Limb (tissue), 2 donors: ENCODE data around the gene C12orf75.
A peak's percentile ranks its signal among the peaks of the same experiment; 100 is the strongest.
"Not testable (repeated sequence)": the region's sequence is repeated elsewhere in the genome, so short reads cannot be mapped to it uniquely, and the experiment has no call there.

ENCODE experiments used
- DNase-seq, 2 donors: peaks; one replicate each; pipeline ENCODE4 v3.0.0-alpha.2; 2016; ENCODE audit errors: extremely low spot score in 2 of 2

The C12orf75 gene

DNA sequence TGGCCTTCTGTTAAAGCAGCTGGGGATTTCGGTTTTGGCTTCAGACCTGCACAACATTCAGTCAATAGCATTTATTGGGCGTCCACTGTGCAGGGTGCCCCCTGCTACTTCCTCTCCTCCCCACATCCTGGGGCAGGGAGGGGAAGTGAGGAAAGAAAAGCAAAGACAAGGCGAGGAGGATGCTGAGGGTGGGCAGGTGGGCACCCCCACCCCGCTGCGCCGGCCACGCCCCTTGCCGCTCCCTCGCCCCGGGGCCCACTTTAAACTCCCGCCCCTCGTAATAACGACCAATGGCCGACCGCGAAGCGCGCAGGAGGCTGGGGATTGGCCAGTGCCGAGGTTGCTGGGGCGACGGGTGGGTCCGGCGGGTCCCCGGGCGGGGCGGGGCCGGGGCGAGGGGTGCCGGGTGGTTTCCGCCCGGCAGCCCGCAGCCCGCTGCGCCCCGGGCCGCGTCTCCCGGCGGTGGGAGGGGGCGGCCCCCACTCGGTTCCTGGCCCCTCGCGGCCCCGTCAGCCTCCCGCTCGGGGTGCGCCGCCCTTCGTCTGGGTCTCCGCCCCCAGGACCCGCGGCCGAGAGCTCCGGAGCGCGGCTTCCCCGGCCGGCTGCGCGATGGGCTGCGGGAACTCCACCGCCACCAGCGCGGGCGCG is at the start of gene C12orf75:
Gene C12orf75 (plus strand): TSS at position 409 of the 648 bp plus-strand sequence. CDS start 201 bp downstream, at position 610.
- DNase-seq: peak; percentile 83 to 89

DNA sequence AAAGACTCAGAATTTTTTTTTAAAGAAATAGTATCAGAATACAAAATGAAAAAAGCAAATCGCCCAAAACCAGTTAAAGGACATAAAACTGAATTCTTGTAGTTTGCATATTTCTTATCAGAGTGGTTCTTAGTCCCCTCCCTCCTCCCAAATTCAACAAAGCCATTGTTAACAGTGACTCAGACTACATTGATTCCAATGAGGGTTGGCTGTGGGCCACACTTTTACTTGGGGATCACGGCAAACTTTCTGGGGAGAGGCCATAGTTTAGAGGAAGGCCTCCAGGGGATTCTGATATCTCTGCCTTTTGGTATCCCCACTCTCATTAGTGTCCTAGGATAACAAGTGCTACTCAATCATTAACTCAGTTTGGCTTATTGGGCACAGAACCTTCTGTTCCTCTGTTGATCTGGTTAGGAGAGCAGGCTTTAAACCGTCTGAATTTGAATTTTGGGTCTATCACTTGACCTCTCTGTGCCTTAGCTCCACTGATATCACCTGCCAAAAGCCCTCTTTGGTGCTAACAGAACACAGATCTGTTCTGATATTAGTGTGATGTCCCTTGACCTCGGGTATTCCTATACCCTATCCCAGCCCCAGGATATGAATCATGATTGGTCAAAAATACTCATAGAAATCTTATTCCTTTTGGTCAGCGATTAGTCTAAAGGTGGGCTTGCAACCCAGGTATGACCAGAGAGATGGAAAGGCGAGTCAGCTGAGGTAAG is 49.4 kb upstream of the C12orf75 start:
- DNase-seq: no peak

DNA sequence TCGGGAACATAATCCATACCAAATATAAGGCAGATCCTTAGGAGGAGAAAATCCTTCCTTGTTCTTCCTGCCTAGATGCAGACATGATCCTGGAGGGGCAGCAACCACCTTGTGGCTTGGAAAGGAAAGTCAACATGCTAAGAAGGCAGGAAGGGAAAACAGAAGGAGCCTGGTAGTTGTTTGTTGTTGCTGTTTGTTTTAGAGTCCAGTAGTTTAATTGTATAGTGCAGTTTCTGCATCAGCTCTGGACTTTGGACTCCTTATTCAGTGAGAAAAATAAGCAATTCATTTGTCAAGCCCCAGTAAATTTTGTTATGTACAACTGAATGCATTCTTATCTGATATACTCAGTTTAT is 48.8 kb upstream of the C12orf75 start:
- no peak for DNase-seq

DNA sequence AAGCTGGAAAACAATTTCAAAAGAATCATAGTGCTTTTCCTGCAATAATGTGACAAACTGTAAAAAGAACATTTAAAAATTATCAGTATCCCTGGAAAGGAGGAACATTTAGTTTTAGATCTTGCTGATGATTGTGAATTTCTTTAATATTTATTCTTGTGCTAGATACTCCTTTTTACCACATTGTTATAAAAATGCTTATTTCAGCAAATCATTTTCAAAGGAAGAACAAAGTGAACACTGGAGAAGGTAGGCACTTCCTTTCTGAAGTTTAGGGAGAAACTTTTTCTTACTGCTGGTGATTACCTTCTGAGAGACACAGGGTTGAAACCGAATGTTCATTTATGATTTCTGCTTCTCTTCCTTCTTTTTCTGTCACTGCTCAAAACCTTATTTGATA is 45.1 kb upstream of the C12orf75 start:
- DNase-seq: no peak

DNA sequence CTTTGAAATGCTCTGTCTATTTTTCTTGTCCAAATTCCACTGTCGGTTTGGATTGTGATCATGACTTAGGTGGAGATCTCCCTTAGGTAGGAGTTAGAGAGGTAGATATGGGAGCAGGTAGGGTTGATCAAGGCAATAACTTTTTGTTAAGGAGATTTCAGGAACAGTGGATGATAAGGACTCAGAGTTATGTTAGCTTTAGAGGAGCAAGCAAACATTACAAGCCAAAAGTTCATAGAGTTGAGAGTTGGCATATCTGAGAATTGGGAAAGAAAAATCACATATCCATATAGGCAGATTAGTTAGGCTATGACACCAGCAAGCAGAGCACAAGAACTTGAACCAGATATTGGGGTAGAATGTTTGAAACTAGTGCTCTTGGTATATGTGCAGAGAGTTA is 43.1 kb upstream of the C12orf75 start:
- DNase-seq: no peak

DNA sequence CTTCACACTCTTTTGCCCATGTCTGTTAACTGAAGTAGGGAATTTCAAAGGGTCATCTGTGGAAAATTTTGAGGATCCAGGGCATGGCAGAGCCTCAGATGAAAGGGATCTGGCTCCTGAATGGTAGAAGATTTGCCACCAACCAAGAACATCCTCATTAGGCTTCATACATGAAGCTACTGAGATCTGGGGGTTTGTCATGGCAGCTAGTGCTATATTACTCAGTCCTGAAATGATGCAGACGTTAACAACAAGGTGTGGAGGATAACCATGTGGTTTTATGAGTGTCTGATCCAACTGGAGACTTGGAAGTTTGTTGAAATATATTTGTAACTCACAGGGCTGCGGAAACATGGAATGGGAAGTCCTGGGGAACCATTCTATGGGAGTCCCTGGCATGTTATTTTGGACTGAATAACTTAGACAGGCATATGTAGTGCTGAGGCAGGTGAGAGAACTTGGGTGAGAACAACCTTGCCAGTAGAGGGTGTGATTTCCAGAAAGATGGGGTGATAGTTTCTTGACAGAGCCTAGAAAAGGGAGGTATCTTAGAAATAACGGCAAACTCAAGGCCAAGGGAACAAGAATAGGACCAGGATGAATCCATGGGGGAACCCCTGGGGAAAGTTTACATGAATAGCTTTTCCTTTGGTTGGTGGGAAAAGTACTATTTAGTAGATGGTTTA is 42.0 kb upstream of the C12orf75 start:
- DNase-seq: no peak

DNA sequence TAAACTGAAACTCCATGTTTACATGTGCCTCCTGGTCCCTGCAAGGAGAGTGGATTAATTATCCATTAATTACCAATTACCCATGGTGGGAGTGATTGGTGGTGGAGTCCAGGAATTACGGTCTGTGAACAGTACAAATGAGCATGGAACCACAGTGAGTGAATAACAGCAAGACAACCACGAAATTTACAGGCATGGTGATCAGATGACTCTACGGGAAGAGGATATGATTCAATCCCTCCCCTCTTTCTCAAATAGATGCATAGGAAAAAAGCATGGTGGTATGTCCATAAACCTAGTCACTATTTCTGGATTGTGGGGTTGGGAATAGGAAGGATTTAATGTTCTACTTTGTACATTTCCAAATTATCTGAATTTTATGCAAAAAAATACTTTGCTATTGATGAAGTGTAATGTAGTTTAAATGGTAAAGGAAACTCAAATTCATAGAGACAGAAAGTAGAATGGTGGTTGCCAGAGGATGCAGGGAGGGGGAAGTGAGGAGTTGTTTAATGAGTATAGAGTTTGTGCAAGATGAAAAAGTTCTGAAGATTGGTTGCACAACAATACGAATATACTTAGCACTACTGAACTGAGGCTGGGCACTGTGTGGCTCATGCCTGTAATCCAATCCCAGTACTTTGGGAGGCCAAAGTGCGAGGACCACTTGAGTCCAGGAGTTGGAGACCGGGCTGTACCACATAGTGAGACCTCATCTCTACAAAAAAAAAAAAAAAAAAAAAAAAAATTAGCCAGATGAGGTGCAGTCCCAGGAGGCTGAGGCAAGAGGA is 41.2 kb upstream of the C12orf75 start:
- no peak for DNase-seq

DNA sequence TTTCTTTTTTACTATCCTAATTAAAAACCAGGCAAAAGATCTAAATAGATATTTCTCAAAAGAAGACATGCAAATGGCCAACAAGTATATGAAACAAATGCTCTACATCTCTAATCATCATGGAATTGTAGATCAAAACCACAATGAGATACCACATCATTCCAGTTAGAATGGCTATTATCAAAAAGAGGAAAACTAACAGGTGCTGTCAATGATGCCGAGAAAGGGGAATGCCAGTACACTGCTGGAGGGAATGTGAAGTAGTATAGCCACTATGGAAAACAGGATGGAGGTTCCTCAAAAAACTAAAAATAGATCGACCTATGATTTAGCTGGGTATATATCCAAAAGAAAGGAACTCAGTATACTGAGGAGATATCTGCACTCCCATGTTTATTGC is 39.0 kb upstream of the C12orf75 start:
- DNase-seq: no peak

DNA sequence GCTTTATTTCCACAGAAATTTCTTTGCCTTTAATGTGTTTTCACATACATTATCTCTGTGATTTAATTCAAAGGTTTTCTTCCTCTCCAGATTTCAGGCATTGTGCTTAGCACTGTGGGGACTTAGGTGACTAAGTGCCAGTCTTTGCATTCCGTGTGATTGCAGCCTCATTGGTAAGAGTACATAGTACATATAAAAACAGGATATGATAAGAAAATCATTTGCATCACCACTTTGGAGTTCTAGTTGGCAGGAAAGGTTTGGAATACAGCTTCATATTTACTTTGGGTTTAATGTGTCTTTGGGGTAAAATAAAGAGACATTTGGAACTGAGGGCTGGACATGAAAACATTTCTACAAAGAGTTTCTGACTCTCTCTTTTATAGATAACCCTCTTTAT is 37.8 kb upstream of the C12orf75 start:
- DNase-seq: no peak

DNA sequence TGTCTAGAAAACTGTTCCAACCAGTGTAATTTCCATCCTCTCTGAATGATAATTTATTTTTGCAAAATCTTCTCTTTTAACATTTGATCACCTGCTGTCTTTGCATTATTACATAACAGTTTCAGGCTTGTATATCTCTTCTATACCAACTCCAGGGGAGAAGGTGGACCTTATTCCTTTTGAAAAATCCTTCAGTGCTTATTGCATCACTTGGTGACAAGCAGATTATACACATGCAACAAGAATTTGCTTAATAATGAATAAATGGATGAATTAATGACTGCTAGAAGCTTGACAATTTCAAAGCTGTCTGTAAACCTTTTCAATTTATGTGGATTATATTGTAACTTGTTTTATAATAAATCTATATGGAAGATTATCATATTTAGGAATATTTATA is 37.3 kb upstream of the C12orf75 start:
- DNase-seq: no peak

DNA sequence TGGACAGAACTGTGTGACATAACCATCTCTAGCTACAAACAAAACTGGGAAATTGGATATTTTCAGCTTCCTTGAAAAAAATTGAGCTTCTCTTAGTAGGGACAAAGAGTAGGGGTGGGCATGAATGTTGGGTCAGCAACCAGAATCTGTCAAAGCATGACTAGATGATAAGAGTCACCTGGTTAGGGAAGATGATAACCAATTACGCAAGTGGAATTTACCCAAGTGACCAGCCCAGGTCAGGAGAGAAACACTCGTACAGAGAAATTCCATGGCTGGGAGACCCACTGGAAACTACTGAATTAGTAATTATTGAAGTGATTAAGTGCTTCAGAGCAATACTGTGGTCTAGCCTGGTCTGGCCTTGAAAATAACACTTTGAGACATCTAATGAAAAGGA is 36.3 kb upstream of the C12orf75 start:
- DNase-seq: no peak

DNA sequence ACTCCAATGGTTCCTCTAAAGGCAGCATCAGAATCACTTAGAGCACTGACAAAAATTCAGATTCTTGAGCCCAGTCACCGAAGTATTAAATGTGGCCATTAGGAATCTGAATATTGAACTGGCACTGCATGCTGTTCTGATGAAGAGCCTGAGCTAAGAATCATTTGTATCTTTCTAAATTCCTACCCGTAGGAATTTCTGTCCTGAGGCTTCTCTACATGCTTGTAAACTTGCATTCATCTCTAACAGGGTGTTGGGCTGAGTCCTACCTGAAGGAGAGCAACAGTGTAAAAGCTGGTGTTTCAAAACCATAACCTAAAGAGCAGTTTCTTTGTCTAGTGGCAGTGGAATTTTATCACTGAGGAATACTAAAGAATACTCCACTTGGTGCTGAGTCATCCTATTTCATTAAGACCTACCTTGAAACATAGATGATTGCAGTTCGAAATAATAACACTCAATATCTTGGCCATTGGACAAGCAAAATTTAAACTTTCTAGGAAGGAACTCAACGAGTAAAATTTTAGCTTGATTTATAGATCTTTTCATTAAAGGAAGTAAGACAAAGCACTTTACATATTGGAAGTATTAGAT is 35.5 kb upstream of the C12orf75 start:
- DNase-seq: no peak

DNA sequence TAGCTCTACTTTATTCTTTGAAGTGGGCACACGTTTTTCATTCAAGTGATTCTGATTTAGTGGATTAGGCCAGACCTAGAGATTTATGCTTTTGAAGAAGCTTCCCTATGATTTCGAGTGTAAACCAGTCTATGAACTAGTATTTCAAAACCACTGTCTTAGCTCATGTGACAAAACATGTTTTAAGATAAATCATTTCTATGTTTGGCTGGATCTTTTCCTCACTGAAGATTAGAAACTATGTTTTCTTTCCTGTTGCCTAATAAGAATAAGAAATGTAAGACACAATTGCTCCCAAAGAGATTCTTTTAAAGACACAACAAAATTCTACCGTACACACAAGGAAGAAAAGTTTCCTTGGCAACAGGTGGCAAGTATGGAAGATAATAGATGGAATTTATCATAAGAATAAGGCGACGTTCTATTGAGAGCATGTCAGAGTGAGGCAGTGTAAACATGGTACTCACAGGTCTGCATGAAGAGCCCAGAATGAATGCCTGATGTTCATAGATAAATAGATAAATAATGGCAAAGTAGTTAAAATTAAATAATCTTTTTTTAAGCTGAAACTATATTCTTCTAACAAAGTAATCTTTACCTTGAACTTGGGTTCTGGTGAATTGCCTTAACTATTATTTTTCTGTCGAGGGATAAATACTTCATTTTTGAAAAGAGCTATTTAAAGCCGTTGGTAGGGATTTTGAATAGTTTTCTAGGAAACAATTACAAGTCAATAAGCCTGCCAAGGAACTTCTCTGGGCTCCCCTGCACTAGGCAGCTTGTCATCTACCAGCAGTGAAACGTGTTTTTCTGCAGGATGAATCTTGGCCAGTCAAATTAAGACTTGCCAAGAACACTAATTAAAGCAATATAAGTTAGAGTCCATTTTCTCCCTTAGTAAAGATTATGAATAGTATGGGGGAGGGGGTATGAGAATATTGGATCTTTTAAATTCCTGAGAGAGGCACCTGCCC is 34.1 kb upstream of the C12orf75 start:
- DNase-seq: no peak

DNA sequence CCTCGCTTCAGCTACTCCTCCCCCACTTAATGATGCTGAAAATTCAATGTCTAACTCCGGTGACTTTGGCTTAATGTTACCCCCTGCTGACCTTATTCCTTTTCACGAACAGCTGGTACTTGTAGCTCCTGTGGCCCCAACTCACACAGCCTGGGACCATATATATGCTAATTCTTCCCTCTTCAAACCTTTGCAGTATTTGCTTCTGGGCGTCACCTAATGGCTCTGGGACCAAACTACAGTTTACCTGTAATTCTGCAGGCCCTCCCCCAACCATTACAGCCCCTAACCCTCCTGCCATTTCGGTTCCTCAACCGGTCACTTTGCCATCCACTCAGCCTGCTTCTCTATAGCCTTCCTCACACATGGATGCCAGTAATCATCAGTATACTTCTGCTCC is 29.6 kb upstream of the C12orf75 start:
- no peak for DNase-seq

DNA sequence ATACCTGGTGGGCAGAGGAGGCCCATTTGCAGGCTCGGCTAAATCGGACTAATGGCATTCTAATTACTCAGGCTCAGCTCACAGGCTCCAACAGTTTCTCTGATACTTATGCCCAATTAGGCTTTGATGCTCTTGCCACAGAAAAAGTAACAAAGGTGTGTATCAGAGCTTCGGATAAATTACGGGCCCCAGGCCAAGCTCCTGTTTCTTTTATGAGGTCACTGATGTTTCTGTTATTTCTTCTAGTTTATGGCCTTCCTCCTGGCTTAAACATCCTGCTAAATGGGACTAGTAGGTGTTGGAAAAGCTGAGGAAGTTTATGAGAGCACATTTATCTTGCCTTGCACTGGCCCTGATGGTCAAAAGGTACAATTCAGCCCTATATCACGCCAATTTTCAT is 28.8 kb upstream of the C12orf75 start:
- DNase-seq: no peak

DNA sequence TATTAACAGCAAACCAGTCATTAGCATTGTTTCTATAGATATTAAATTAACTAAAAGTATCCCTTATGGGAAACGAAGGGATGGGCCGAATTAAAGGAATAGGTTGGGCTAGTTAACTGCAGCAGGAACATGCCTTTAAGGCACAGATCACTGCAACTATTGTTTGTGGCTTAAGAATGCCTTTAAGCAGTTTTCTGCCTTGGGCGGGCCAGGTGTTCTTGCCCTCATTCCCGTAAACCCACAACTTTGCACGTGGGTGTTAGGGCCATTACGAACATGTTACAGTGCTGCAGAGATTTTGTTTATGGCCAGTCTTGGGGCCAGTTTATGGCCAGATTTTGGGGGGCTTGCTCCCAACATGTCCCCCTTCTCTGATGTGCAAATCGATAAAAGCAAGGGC is 27.5 kb upstream of the C12orf75 start:
- DNase-seq: not testable (repeated sequence)

DNA sequence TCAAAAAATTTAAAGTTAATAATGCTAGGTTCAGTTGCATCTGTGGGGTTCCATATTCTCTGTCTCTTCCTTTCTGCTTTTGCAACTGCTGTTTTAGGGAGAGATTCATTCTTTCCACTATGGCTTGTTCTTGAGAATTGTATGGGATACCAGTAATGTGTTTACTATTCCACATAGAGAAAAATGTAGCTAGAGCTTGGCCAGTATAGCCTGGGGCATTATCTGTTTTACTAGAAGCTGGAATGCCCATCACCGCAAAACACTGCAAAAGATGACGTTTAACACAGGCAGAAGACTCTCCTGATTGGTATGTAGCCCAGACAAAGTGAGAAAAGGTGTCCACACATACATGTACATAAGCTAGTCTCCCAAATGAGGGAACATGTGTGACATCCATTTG is 25.9 kb upstream of the C12orf75 start:
- DNase-seq: not testable (repeated sequence)

DNA sequence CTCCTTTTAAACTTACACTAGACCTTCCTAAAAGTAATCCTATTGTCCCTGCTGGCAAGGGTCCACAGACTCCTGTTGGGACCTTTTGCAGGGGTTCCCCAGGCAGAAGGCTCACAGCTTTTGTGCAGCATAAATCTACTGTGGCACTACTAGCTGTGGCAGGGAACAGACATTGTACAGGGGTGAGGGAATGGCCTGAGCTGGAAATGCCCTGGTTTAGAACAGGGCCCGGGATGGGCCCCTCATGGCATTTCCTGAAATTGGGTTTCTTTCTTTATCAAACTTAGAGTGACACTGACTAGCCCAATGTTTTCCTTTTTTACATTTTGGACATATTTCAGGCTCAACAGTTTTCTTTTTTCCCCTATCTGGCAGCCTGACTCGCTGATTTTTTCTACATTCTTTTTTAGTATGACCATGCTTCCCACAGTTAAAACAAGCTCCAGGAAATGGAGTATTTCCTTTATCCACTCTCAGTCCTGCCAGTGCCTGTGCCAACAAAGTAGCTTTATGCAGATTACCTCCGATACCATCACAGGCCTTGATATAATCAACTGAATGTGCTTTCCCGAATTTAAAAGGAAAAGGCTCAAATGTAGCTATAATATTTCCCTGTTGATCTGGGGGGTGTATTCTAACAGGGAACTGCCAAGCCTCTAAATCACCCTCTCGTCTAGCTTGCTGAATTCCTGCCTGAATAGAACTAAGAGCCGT is 22.7 kb upstream of the C12orf75 start:
- DNase-seq: not testable (repeated sequence)

DNA sequence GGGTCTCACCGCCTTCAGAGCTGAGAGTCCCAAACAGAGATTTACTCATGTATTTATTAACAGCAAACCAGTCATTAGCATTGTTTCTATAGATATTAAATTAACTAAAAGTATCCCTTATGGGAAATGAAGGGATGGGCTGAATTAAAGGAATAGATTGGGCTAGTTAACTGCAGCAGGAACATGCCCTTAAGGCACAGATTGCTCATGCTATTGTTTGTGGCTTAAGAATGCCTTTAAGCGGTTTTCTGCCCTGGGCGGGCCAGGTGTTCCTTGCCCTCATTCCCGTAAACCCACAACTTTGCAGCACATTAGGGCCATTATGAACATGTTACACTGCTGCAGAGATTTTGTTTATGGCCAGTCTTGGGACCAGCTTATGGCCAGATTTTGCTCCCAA is 21.7 kb upstream of the C12orf75 start:
- DNase-seq: not testable (repeated sequence)

DNA sequence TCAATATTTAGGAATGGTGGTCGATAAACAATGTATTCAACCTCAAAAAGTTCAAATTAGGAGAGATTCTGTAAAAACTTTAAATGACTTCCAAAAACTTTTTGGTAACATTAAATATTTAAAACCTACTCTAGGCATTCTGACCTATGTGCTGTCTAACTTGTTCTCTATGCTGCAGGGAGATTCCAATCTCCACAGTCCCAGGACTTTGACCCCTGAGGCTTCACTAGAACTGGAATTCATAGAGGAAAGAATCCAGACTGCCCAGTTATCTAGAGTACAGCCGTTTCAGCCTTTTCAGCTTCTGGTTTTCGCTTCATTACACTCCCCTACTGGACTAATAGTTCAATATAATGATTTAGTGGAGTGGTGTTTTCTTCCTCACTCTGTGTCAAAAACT is 21.1 kb upstream of the C12orf75 start:
- DNase-seq: not testable (repeated sequence)
